CD4-positive, alpha-beta T cell treated with Interleukin-6 at 100 ng/mL for 8 hours (primary cell): ENCODE data around the gene ALKBH4.
"Not testable (repeated sequence)": the region's sequence is repeated elsewhere in the genome, so short reads cannot be mapped to it uniquely, and the experiment has no call there.

Experiments
- DNase-seq: peaks from one replicate; pipeline ENCODE4 v3.0.0-alpha.2; 2020; ENCODE audit warnings: mixed read lengths, low spot score

ALKBH4 gene

GRCh38 chr7:102464577-102465280, at the start of gene ALKBH4, which contains the start of gene LRWD1:
TSS of gene ALKBH4 (minus strand) at chr7:102464863. CDS start at chr7:102464836, 27 bp downstream.
TSS of gene LRWD1 (plus strand) at chr7:102464984. CDS start at chr7:102465081, 97 bp downstream.
- peak; percentile 94 for DNase-seq

- peak; percentile 38 for DNase-seq
These were observed 48.1 kb upstream of the ALKBH4 start for GRCh38 chr7:102512642-102513221.

GRCh38 chr7:102511860-102512522, 47.3 kb upstream of the ALKBH4 start:
- DNase-seq, result not testable (repeated sequence)

GRCh38 chr7:102510575-102510974, 45.9 kb upstream of the ALKBH4 start:
- DNase-seq, result not testable (repeated sequence)

GRCh38 chr7:102507410-102508088, 42.9 kb upstream of the ALKBH4 start:
- DNase-seq, result not testable (repeated sequence)

- DNase-seq, result not testable (repeated sequence)
These were observed 40.9 kb upstream of the ALKBH4 start for GRCh38 chr7:102505298-102506185.

- not testable (repeated sequence) for DNase-seq
These were observed 38.5 kb upstream of the ALKBH4 start for GRCh38 chr7:102503141-102503540.

- not testable (repeated sequence) for DNase-seq
These were observed 33.7 kb upstream of the ALKBH4 start for GRCh38 chr7:102498321-102498720.

GRCh38 chr7:102497308-102497707, 32.6 kb upstream of the ALKBH4 start:
- DNase-seq, result not testable (repeated sequence)

- DNase-seq, result not testable (repeated sequence)
These were observed 32.2 kb upstream of the ALKBH4 start for GRCh38 chr7:102496861-102497260.

- not testable (repeated sequence) for DNase-seq
These were observed 29.9 kb upstream of the ALKBH4 start for GRCh38 chr7:102494473-102495149.

GRCh38 chr7:102494026-102494425, 29.4 kb upstream of the ALKBH4 start:
- not testable (repeated sequence) for DNase-seq

- DNase-seq, result not testable (repeated sequence)
These were observed 28.7 kb upstream of the ALKBH4 start for GRCh38 chr7:102493220-102493935.

GRCh38 chr7:102490529-102491075, 25.9 kb upstream of the ALKBH4 start:
- not testable (repeated sequence) for DNase-seq

GRCh38 chr7:102484317-102484716, 19.7 kb upstream of the ALKBH4 start:
- not testable (repeated sequence) for DNase-seq

- DNase-seq, result not testable (repeated sequence)
These were observed 17.3 kb upstream of the ALKBH4 start for GRCh38 chr7:102481962-102482361.

- not testable (repeated sequence) for DNase-seq
These were observed 15.4 kb upstream of the ALKBH4 start for GRCh38 chr7:102479982-102480637.

- DNase-seq, result not testable (repeated sequence)
These were observed 14.5 kb upstream of the ALKBH4 start for GRCh38 chr7:102479209-102479584.
